ENCODE data around the gene ENOPH1. TPM values are rescaled to one million over a fixed set of nuclear protein-coding genes. Genes with fewer than 3 reads are reported as not detected.
A peak's percentile ranks its signal among the peaks of the same experiment; 100 is the strongest.

ENOPH1 gene
- total and polyA plus RNA-seq, 2 experiments from 2014 or later = 34.0 to 35.6 TPM

- Histone ChIP-seq H3K4me3 (peak overlapping the region; percentile 14; the same call in 1 of the 2 replicates), H4K20me1 (ENCODE audit: insufficient read depth) (peaks cover 47% of the 10 kb centered on the region), H3K27ac (peak overlapping the region; percentile 32), H3K9me2 (ENCODE audit: insufficient read depth) (no peaks in the 10 kb centered on the region), H3K4me2 (ENCODE audit: unreplicated experiment) (peak overlapping the region; percentile 38), H2AFZ (no peak overlapping the region), H3K36me3 (ENCODE audit: low read depth) (peaks cover 58% of the 10 kb centered on the region), H3F3A (ENCODE audit: insufficient read depth) (peaks cover 89% of the 10 kb centered on the region), H3K9ac (peak overlapping the region; percentile 9; the same call in 1 of the 2 replicates), H3K4me1 (ENCODE audit: insufficient read depth) (peaks cover 40% of the 10 kb centered on the region), H3K9me3 (ENCODE audit: low read depth) (no peaks in the 10 kb centered on the region), H3K27me3 (replicated peaks; ENCODE audit: insufficient read depth) (no peaks in the 10 kb centered on the region), H3K79me2 (ENCODE audit: insufficient read depth) (peaks cover 46% of the 10 kb centered on the region)
- DNase-seq = peak; percentile 77
- WGBS, 2 experiments (ENCODE audit: low coverage in 1 of 2, low lambda C conversion rate in 2 of 2, missing lambda C conversion rate in 2 of 2) = 56 to 64% methylated on average over 7 of the region's 7 CpGs
- in situ Hi-C loops (cut with MboI) = no loop called here
- TF ChIP-seq EZH2phosphoT487 (IDR thresholded peaks at IDR 0.05; ENCODE audit: insufficient read depth, low read depth) (no peak), EZH2 (IDR thresholded peaks at IDR 0.05; ENCODE audit: insufficient read depth, poor library complexity, severe bottlenecking) (no peak)
Observed at GRCh38 chr4:82423245-82424054, 6.9 kb upstream of the ENOPH1 start.

DNA sequence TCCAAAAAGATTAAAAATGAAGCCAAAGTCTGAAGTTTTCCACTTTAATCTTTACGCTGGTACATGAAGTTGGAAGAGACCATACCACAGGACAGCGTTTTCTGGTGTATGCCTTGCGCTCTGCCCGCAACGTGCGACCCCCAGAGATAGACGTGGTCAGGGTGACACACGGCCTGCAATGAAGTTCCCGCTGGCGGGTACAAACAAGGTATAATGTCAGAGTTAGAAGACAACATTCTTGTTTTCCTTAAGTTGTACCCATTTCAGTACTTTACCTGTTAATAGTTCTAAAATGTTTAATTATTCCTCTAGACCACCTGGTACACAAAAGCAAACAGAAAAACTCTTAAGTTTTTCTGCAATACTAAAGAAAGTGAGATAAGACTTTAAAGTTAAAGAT, 4.9 kb upstream of the ENOPH1 start:
- Histone ChIP-seq H2AFZ (no peak overlapping the region), H3K79me2 (ENCODE audit: insufficient read depth) (peaks cover 55% of the 10 kb centered on the region), H3K4me1 (ENCODE audit: insufficient read depth) (peaks cover 40% of the 10 kb centered on the region), H3K4me3 (peak overlapping the region; percentile 95), H3K4me2 (ENCODE audit: unreplicated experiment) (peak overlapping the region; percentile 88), H3F3A (ENCODE audit: insufficient read depth) (peaks cover 79% of the 10 kb centered on the region), H3K9me2 (ENCODE audit: insufficient read depth) (no peaks in the 10 kb centered on the region), H3K9ac (no peak overlapping the region), H3K27me3 (replicated peaks; ENCODE audit: insufficient read depth) (no peaks in the 10 kb centered on the region), H3K9me3 (ENCODE audit: low read depth) (no peaks in the 10 kb centered on the region), H4K20me1 (ENCODE audit: insufficient read depth) (peaks cover 49% of the 10 kb centered on the region), H3K36me3 (ENCODE audit: low read depth) (peaks cover 58% of the 10 kb centered on the region), H3K27ac (no peak overlapping the region)
- TF ChIP-seq EZH2 (IDR thresholded peaks at IDR 0.05; ENCODE audit: insufficient read depth, poor library complexity, severe bottlenecking) (no peak), EZH2phosphoT487 (IDR thresholded peaks at IDR 0.05; ENCODE audit: insufficient read depth, low read depth) (no peak)
- 81 to 85% methylated on average over 10 of the region's 10 CpGs for WGBS, 2 experiments (ENCODE audit: low coverage in 1 of 2, low lambda C conversion rate in 2 of 2, missing lambda C conversion rate in 2 of 2)
- no peak for DNase-seq
- in situ Hi-C loops (cut with MboI) = no loop called here

- peaks cover 46% of the 10 kb centered on the region for H3K36me3 ChIP-seq (ENCODE audit: low read depth)
- peaks cover 49% of the 10 kb centered on the region for H4K20me1 ChIP-seq (ENCODE audit: insufficient read depth)
- H3K4me2 ChIP-seq (ENCODE audit: unreplicated experiment) = peak overlapping the region; percentile 88
- no peak for TF ChIP-seq EZH2 (IDR thresholded peaks at IDR 0.05; ENCODE audit: insufficient read depth, poor library complexity, severe bottlenecking)
- no peak for TF ChIP-seq EZH2phosphoT487 (IDR thresholded peaks at IDR 0.05; ENCODE audit: insufficient read depth, low read depth)
- H3K79me2 ChIP-seq (ENCODE audit: insufficient read depth) = peaks cover 86% of the 10 kb centered on the region
- in situ Hi-C loops (cut with MboI) = no loop called here
- DNase-seq = no peak
- peak overlapping the region; percentile 99 for H3K9ac ChIP-seq
- H3K4me3 ChIP-seq = peak overlapping the region; percentile 95
- H3K27ac ChIP-seq = peak overlapping the region; percentile 97
- H3K27me3 ChIP-seq (replicated peaks; ENCODE audit: insufficient read depth) = no peaks in the 10 kb centered on the region
- H3K4me1 ChIP-seq (ENCODE audit: insufficient read depth) = peaks cover 35% of the 10 kb centered on the region
- no peak overlapping the region for H2AFZ ChIP-seq
- no peaks in the 10 kb centered on the region for H3K9me3 ChIP-seq (ENCODE audit: low read depth)
- 1 to 5% methylated on average over 10 to 14 of the region's 14 CpGs for WGBS, 2 experiments (ENCODE audit: low coverage in 1 of 2, low lambda C conversion rate in 2 of 2, missing lambda C conversion rate in 2 of 2)
- peaks cover 52% of the 10 kb centered on the region for H3F3A ChIP-seq (ENCODE audit: insufficient read depth)
- H3K9me2 ChIP-seq (ENCODE audit: insufficient read depth) = no peaks in the 10 kb centered on the region
Observed at GRCh38 chr4:82428526-82428968, 1.8 kb upstream of the ENOPH1 start.

- peaks cover 45% of the 10 kb centered on the region for H4K20me1 ChIP-seq (ENCODE audit: insufficient read depth)
- H3K79me2 ChIP-seq (ENCODE audit: insufficient read depth) = peaks cover 88% of the 10 kb centered on the region
- peak overlapping the region; percentile 88 for H3K4me2 ChIP-seq (ENCODE audit: unreplicated experiment)
- H3K27me3 ChIP-seq (replicated peaks; ENCODE audit: insufficient read depth) = no peaks in the 10 kb centered on the region
- peak; percentile 93 for DNase-seq
- H3K27ac ChIP-seq = peak overlapping the region; percentile 97
- in situ Hi-C loops (cut with MboI) = no loop called here
- 1 to 3% methylated on average over 47 to 83 of the region's 83 CpGs for whole genome bisulfite sequencing, 2 experiments (ENCODE audit: low coverage in 1 of 2, low lambda C conversion rate in 2 of 2, missing lambda C conversion rate in 2 of 2)
- peak overlapping the region; percentile 99 for H3K9ac ChIP-seq
- no peaks in the 10 kb centered on the region for H3K9me2 ChIP-seq (ENCODE audit: insufficient read depth)
- peak overlapping the region; percentile 87 for H2AFZ ChIP-seq
- peaks cover 46% of the 10 kb centered on the region for H3F3A ChIP-seq (ENCODE audit: insufficient read depth)
- no peaks in the 10 kb centered on the region for H3K9me3 ChIP-seq (ENCODE audit: low read depth)
- peak overlapping the region; percentile 95 for H3K4me3 ChIP-seq
- H3K4me1 ChIP-seq (ENCODE audit: insufficient read depth) = peaks cover 30% of the 10 kb centered on the region
- peaks cover 40% of the 10 kb centered on the region for H3K36me3 ChIP-seq (ENCODE audit: low read depth)
- TF ChIP-seq EZH2phosphoT487 (IDR thresholded peaks at IDR 0.05; ENCODE audit: insufficient read depth, low read depth) (no peak), EZH2 (IDR thresholded peaks at IDR 0.05; ENCODE audit: insufficient read depth, poor library complexity, severe bottlenecking) (no peak)
Observed at GRCh38 chr4:82428969-82429727, 1.2 kb upstream of the ENOPH1 start.
